ENCODE results near the gene ADGRG3. TPM values are rescaled to one million over a fixed set of nuclear protein-coding genes. Genes with fewer than 3 reads are reported as not detected.
"Not testable (repeated sequence)": the region's sequence is repeated elsewhere in the genome, so short reads cannot be mapped to it uniquely, and the experiment has no call there.

Gene ADGRG3
- total RNA-seq, 4 donors from 2014 or later: 3.8 to 14.2 (median 8.2) TPM

GRCh38 chr16:57725976-57726375, 57.9 kb downstream of the ADGRG3 start:
- DNase-seq: no peak
- intact Hi-C loops (cut with DNase I): loop anchor here (10.0 kb wide), 1 partner anchor 151 kb away; no protein-coding TSS in a partner anchor
- 89 to 91% methylated on average over 30 of the region's 30 CpGs for WGBS, 2 donors
- no peak for TF ChIP-seq CTCF (IDR thresholded peaks at IDR 0.05)
- Histone ChIP-seq H3K36me3 (no peaks in the 10 kb centered on the region), H3K27me3 (no peaks in the 10 kb centered on the region), H3K27ac (no peak overlapping the region), H3K9me3 (no peaks in the 10 kb centered on the region), H3K4me1 (no peaks in the 10 kb centered on the region), H3K4me3 (replicated peaks in 1 of 3) (no peak overlapping the region)

- no peak overlapping the region for H3K27ac ChIP-seq
- WGBS, 2 donors: 80 to 87% methylated on average over 7 of the region's 7 CpGs
- no peaks in the 10 kb centered on the region for H3K27me3 ChIP-seq
- intact Hi-C loops (cut with DNase I): loop anchor here (10.0 kb wide), 1 partner anchor 152 kb away; no protein-coding TSS in a partner anchor
- no peak for TF ChIP-seq CTCF (IDR thresholded peaks at IDR 0.05)
- no peak for TF ChIP-seq POLR2A (IDR thresholded peaks at IDR 0.05)
- no peaks in the 10 kb centered on the region for H3K36me3 ChIP-seq
- no peak overlapping the region for H3K4me3 ChIP-seq (replicated peaks in 1 of 3)
- no peak for DNase-seq
- H3K4me1 ChIP-seq: no peaks in the 10 kb centered on the region
- no peaks in the 10 kb centered on the region for H3K9me3 ChIP-seq
These were observed 58.4 kb downstream of the ADGRG3 start for GRCh38 chr16:57726433-57726947.

- Histone ChIP-seq H3K4me3 (replicated peaks in 1 of 3) (no peak overlapping the region), H3K9me3 (no peaks in the 10 kb centered on the region), H3K27ac (no peak overlapping the region), H3K4me1 (no peaks in the 10 kb centered on the region), H3K27me3 (no peaks in the 10 kb centered on the region), H3K36me3 (no peaks in the 10 kb centered on the region)
- no peak for TF ChIP-seq CTCF (IDR thresholded peaks at IDR 0.05)
- no peak for TF ChIP-seq POLR2A (IDR thresholded peaks at IDR 0.05)
- 57 to 72% methylated on average over 2 to 4 of the region's 4 CpGs for WGBS, 2 donors
- no peak for DNase-seq
- intact Hi-C loops (cut with DNase I): loop anchor here (10.0 kb wide), 1 partner anchor 153 kb away; no protein-coding TSS in a partner anchor
These were observed 59.5 kb downstream of the ADGRG3 start for GRCh38 chr16:57727610-57728009.

GRCh38 chr16:57728336-57729181, 60.5 kb downstream of the ADGRG3 start:
- no peaks in the 10 kb centered on the region for H3K4me1 ChIP-seq
- DNase-seq: no peak
- no peak overlapping the region for H3K4me3 ChIP-seq (replicated peaks in 1 of 3)
- intact Hi-C loops (cut with DNase I): loop anchor here (10.0 kb wide), 1 partner anchor 154 kb away; no protein-coding TSS in a partner anchor
- H3K36me3 ChIP-seq: no peaks in the 10 kb centered on the region
- 93 to 95% methylated on average over 8 to 11 of the region's 14 CpGs for WGBS, 2 donors
- H3K27me3 ChIP-seq: no peaks in the 10 kb centered on the region
- H3K9me3 ChIP-seq: no peaks in the 10 kb centered on the region
- H3K27ac ChIP-seq: no peak overlapping the region
- no peak for TF ChIP-seq CTCF (IDR thresholded peaks at IDR 0.05)
- TF ChIP-seq POLR2A (IDR thresholded peaks at IDR 0.05): no peak

- intact Hi-C loops (cut with DNase I): loop anchor here (10.0 kb wide), 1 partner anchor 154 kb away; no protein-coding TSS in a partner anchor
- TF ChIP-seq CTCF (IDR thresholded peaks at IDR 0.05) (no peak), POLR2A (IDR thresholded peaks at IDR 0.05) (no peak)
- WGBS, 2 donors: 92 to 93% methylated on average over 1 of the region's 1 CpG
These were observed 61.0 kb downstream of the ADGRG3 start for GRCh38 chr16:57729182-57729484.

GRCh38 chr16:57729852-57730251, 61.7 kb downstream of the ADGRG3 start:
- WGBS, 2 donors: 93 to 95% methylated on average over 6 of the region's 6 CpGs

More at GRCh38 chr16:57729182-57729484, 61.0 kb downstream of the ADGRG3 start:
- H3K36me3 ChIP-seq: no peaks in the 10 kb centered on the region
- no peak overlapping the region for H3K4me3 ChIP-seq (replicated peaks in 1 of 3)
- DNase-seq: no peak
- H3K27ac ChIP-seq: no peak overlapping the region
- H3K27me3 ChIP-seq: no peaks in the 10 kb centered on the region
- no peaks in the 10 kb centered on the region for H3K9me3 ChIP-seq
- no peaks in the 10 kb centered on the region for H3K4me1 ChIP-seq

More at GRCh38 chr16:57729852-57730251, 61.7 kb downstream of the ADGRG3 start:
- H3K27ac ChIP-seq; H3K9me3 ChIP-seq; H3K4me3 ChIP-seq (replicated peaks in 1 of 3); H3K36me3 ChIP-seq; DNase-seq; H3K27me3 ChIP-seq; H3K4me1 ChIP-seq: not testable (repeated sequence)
- intact Hi-C loops (cut with DNase I): loop anchor here (10.0 kb wide), 1 partner anchor 155 kb away; no protein-coding TSS in a partner anchor

All from thyroid gland (tissue), 4 donors.